MM.1S (cell line): ENCODE data around the gene NALCN.

Source experiments
- DNase-seq: peaks from one replicate; pipeline ENCODE4 v3.0.0-alpha.2; 2015
- H2AFZ ChIP-seq: fragments of 300-600 bp; sonication (generic); 2 replicates; pipeline ENCODE4 v1.6.0; 2016; ENCODE audit warnings: antibody characterized with exemption, low read length
- H3F3A ChIP-seq: fragments of 300-600 bp; sonication (generic); 2 replicates; pipeline ENCODE4 v1.6.1; 2016; ENCODE audit warnings: mild to moderate bottlenecking, antibody characterized with exemption, low read length, moderate library complexity, mixed read lengths; ENCODE audit not compliant: insufficient read depth
- H3K27ac ChIP-seq: fragments of 300-600 bp; sonication (generic); 2 replicates; pipeline ENCODE4 v1.5.1; 2016; ENCODE audit warnings: mild to moderate bottlenecking, low read length
- H3K27me3 ChIP-seq: fragments of 300-600 bp; sonication (generic); replicated peaks from 2 replicates; pipeline ENCODE4 v1.6.0; 2016; ENCODE audit warnings: low read length; ENCODE audit not compliant: insufficient read depth
- H3K36me3 ChIP-seq: fragments of 300-600 bp; sonication (generic); replicated peaks from 2 replicates; pipeline ENCODE4 v1.6.1; 2016; ENCODE audit warnings: mild to moderate bottlenecking, low read length, mixed read lengths; ENCODE audit not compliant: insufficient read depth
- H3K4me1 ChIP-seq: fragments of 300-600 bp; sonication (generic); 2 replicates; pipeline ENCODE4 v1.6.1; 2016; ENCODE audit warnings: low read length, mixed read lengths
- H3K4me2 ChIP-seq: fragments of 300-600 bp; sonication (generic); 2 replicates; pipeline ENCODE4 v1.6.0; 2016; ENCODE audit warnings: low read depth, low read length
- H3K4me3 ChIP-seq: fragments of 300-600 bp; sonication (generic); 2 replicates; pipeline ENCODE4 v1.5.1; 2016; ENCODE audit warnings: low read length, mixed read lengths
- H3K79me2 ChIP-seq: fragments of 300-600 bp; sonication (generic); 2 replicates; pipeline ENCODE4 v1.6.1; 2016; ENCODE audit warnings: mixed run types, low read length, mixed read lengths
- H3K9ac ChIP-seq: fragments of 300-600 bp; sonication (generic); 2 replicates; pipeline ENCODE4 v1.6.1; 2016; ENCODE audit warnings: low read length, mixed read lengths
- H3K9me2 ChIP-seq: fragments of 300-600 bp; sonication (generic); replicated peaks from 2 replicates; pipeline ENCODE4 v1.6.1; 2016; ENCODE audit warnings: mild to moderate bottlenecking, low read length, mixed read lengths; ENCODE audit not compliant: insufficient read depth
- H3K9me3 ChIP-seq: fragments of 300-600 bp; sonication (generic); replicated peaks from 2 replicates; pipeline ENCODE4 v1.6.1; 2016; ENCODE audit warnings: mild to moderate bottlenecking, low read length, mixed read lengths; ENCODE audit not compliant: insufficient read depth
- H4K20me1 ChIP-seq: fragments of 300-600 bp; sonication (generic); 2 replicates; pipeline ENCODE4 v1.6.1; 2016; ENCODE audit warnings: mild to moderate bottlenecking, low read length, moderate library complexity, mixed read lengths; ENCODE audit not compliant: insufficient read depth
- EZH2 ChIP-seq: fragments of 300-600 bp; sonication (generic); optimal IDR thresholded peaks from 2 replicates; pipeline ENCODE3; 2017; ENCODE audit warnings: low read depth, mild to moderate bottlenecking, antibody characterized with exemption, low read length, mixed read lengths
- EZH2phosphoT487 ChIP-seq: fragments of 300-600 bp; sonication (generic); IDR thresholded peaks from 2 replicates; pipeline ENCODE4 v1.6.1; 2018; ENCODE audit warnings: antibody characterized with exemption, low read length
- TF ChIP-seq, protein P1 (sequence below): fragments of 300-600 bp; sonication (generic); IDR thresholded peaks from 2 replicates; pipeline ENCODE4 v1.5.1; 2016; ENCODE audit warnings: antibody characterized with exemption, low read length, mixed read lengths

Gene NALCN

GRCh38 chr13:101289764-101290163 lies 126.5 kb downstream of the NALCN start:
- Histone ChIP-seq H2AFZ (no peak overlapping the region), H3K4me2 (no peak overlapping the region), H3K9ac (no peak overlapping the region), H3K4me1 (no peaks in the 10 kb centered on the region), H3K9me2 (no peaks in the 10 kb centered on the region), H4K20me1 (no peaks in the 10 kb centered on the region), H3K27ac (no peak overlapping the region), H3K9me3 (no peaks in the 10 kb centered on the region), H3K79me2 (no peaks in the 10 kb centered on the region), H3K36me3 (no peaks in the 10 kb centered on the region), H3K4me3 (no peak overlapping the region), H3K27me3 (no peaks in the 10 kb centered on the region), H3F3A (no peaks in the 10 kb centered on the region)
- DNase-seq, result no peak
- TF ChIP-seq EZH2, result no peak

DNA sequence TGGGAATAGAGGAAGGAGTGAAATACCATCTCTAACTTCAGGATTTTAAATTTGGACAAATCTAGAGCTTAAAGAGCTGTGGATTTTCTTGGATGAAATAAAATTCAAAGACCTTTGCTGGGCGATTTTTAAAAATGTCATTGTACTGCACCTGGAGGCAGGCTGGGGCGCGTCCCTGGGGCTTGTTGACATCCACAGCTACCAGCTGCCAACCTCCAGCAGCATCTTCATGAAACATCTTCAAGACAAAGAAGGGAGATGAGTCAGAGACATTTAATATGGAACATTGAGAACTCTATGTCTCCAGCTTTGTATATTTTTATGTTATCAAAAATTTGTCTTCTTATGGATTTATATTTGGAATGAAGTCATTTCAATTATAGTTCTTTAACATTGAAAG lies 132.5 kb downstream of the NALCN start:
- Histone ChIP-seq H2AFZ (no peak overlapping the region), H3K4me1 (no peaks in the 10 kb centered on the region), H3K9me3 (no peaks in the 10 kb centered on the region), H3F3A (no peaks in the 10 kb centered on the region), H3K27me3 (no peaks in the 10 kb centered on the region), H3K9ac (no peak overlapping the region), H3K27ac (no peak overlapping the region), H4K20me1 (no peaks in the 10 kb centered on the region), H3K79me2 (no peaks in the 10 kb centered on the region), H3K36me3 (no peaks in the 10 kb centered on the region), H3K9me2 (no peaks in the 10 kb centered on the region), H3K4me2 (no peak overlapping the region), H3K4me3 (no peak overlapping the region)
- DNase-seq, result no peak
- TF ChIP-seq EZH2 (no peak), EZH2phosphoT487 (no peak)
- TF ChIP-seq, protein P1, sequence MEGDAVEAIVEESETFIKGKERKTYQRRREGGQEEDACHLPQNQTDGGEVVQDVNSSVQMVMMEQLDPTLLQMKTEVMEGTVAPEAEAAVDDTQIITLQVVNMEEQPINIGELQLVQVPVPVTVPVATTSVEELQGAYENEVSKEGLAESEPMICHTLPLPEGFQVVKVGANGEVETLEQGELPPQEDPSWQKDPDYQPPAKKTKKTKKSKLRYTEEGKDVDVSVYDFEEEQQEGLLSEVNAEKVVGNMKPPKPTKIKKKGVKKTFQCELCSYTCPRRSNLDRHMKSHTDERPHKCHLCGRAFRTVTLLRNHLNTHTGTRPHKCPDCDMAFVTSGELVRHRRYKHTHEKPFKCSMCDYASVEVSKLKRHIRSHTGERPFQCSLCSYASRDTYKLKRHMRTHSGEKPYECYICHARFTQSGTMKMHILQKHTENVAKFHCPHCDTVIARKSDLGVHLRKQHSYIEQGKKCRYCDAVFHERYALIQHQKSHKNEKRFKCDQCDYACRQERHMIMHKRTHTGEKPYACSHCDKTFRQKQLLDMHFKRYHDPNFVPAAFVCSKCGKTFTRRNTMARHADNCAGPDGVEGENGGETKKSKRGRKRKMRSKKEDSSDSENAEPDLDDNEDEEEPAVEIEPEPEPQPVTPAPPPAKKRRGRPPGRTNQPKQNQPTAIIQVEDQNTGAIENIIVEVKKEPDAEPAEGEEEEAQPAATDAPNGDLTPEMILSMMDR, result no peak

- Histone ChIP-seq H3K27me3 (no peaks in the 10 kb centered on the region), H3K9me3 (no peaks in the 10 kb centered on the region), H3K36me3 (no peaks in the 10 kb centered on the region), H3K27ac (no peak overlapping the region), H4K20me1 (no peaks in the 10 kb centered on the region), H3K4me2 (no peak overlapping the region), H3K79me2 (no peaks in the 10 kb centered on the region), H2AFZ (no peak overlapping the region), H3K9me2 (no peaks in the 10 kb centered on the region), H3K4me1 (no peaks in the 10 kb centered on the region), H3F3A (no peaks in the 10 kb centered on the region), H3K9ac (no peak overlapping the region), H3K4me3 (no peak overlapping the region)
- TF ChIP-seq EZH2 (no peak), EZH2phosphoT487 (no peak)
- TF ChIP-seq, protein P1, result no peak
- no peak for DNase-seq
Observed at GRCh38 chr13:101272886-101273285, 143.4 kb downstream of the NALCN start.

DNA sequence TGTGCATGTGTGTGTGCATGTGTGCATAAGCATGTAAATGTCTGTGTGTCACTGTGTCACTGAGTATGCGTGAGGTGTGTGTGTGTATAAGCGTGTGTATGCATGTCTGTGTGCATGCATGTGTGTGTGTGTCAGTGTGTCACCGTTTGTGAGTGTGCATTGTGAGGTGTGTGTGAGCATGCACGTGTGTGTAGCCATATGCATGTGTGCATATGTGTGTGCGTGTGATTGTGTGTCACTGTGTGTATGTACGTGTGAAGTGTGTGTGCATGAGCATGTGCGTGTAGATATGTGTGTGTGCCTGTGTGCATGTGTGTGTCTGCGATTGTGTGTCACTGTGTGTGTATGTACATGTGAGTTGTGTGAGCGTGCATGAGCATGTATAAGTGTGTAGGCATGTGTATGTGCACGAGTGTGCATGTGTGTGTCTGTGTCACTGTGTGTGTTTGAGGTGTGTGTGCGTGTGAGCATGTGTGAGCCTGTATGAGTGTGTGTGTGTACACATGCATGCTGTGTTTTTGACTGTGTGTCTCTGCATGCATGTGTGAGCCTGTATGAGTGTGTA lies 144.5 kb downstream of the NALCN start:
- no peak for DNase-seq
- no peaks in the 10 kb centered on the region for H3K9me3 ChIP-seq
- no peaks in the 10 kb centered on the region for H3K27me3 ChIP-seq
- H3K4me3 ChIP-seq, result no peak overlapping the region
- no peak overlapping the region for H3K4me2 ChIP-seq
- H3K27ac ChIP-seq, result no peak overlapping the region
- H3K79me2 ChIP-seq, result no peaks in the 10 kb centered on the region
- H4K20me1 ChIP-seq, result no peaks in the 10 kb centered on the region
- H3K9ac ChIP-seq, result no peak overlapping the region
- no peak overlapping the region for H2AFZ ChIP-seq
- no peak for TF ChIP-seq EZH2
- no peak for TF ChIP-seq EZH2phosphoT487
- TF ChIP-seq, protein P1, result no peak
- H3K9me2 ChIP-seq, result no peaks in the 10 kb centered on the region
- H3K36me3 ChIP-seq, result no peaks in the 10 kb centered on the region
- H3F3A ChIP-seq, result no peaks in the 10 kb centered on the region
- H3K4me1 ChIP-seq, result no peaks in the 10 kb centered on the region
